Measurements from ENCODE around the gene MIA. TPM values are rescaled to one million over a fixed set of nuclear protein-coding genes. Genes with fewer than 3 reads are reported as not detected.
"Not testable (repeated sequence)": the region's sequence is repeated elsewhere in the genome, so short reads cannot be mapped to it uniquely, and the experiment has no call there.

MIA gene
- total and polyA plus RNA-seq, 4 donors, result 1.7 to 3.6 TPM; not detected in 2

- 96 to 98% methylated on average over 7 of the region's 7 CpGs for WGBS, 2 donors
- ATAC-seq (ENCODE audit: low FRiP score), result no peak
- H3K4me3 ChIP-seq (ENCODE audit: low read length in 2 of 2), result no peak overlapping the region
These were observed 5.8 kb downstream of the MIA start for GRCh38 chr19:40781140-40781539.

GRCh38 chr19:40783711-40784110 lies 8.4 kb downstream of the MIA start:
- Histone ChIP-seq H3K4me3 (ENCODE audit: low read length in 2 of 2) (no peak overlapping the region), H3K4me1 (ENCODE audit: control insufficient read depth in 1 of 2, insufficient read depth in 2 of 2, low read length in 2 of 2) (no peaks in the 10 kb centered on the region), H3K36me3 (ENCODE audit: control insufficient read depth in 1 of 2, insufficient read depth in 2 of 2, low read length in 1 of 2) (peaks cover 0 to 2% of the 10 kb centered on the region in 2 donors), H3K27ac (ENCODE audit: low read depth in 1 of 2, low read length in 2 of 2) (no peak overlapping the region), H3K27me3 (ENCODE audit: control insufficient read depth in 1 of 2, insufficient read depth in 2 of 2, low read length in 1 of 2) (no peaks in the 10 kb centered on the region), H3K9me3 (ENCODE audit: control insufficient read depth, low read length) (no peaks in the 10 kb centered on the region)
- DNase-seq, result no peak
- intact Hi-C loops (cut with DNase I), result no loop called here
- WGBS, 2 donors, result 88 to 92% methylated on average over 14 of the region's 14 CpGs
- ATAC-seq (ENCODE audit: low FRiP score), result no peak

More at GRCh38 chr19:40781140-40781539, 5.8 kb downstream of the MIA start:
- no peaks in the 10 kb centered on the region for H3K36me3 ChIP-seq (ENCODE audit: control insufficient read depth in 1 of 2, insufficient read depth in 2 of 2, low read length in 1 of 2)
- H3K4me1 ChIP-seq (ENCODE audit: control insufficient read depth in 1 of 2, insufficient read depth in 2 of 2, low read length in 2 of 2), result no peaks in the 10 kb centered on the region
- no peaks in the 10 kb centered on the region for H3K27me3 ChIP-seq (ENCODE audit: control insufficient read depth in 1 of 2, insufficient read depth in 2 of 2, low read length in 1 of 2)
- no peak for DNase-seq
- H3K27ac ChIP-seq (ENCODE audit: low read depth in 1 of 2, low read length in 2 of 2), result no peak overlapping the region
- intact Hi-C loops (cut with DNase I), result no loop called here
- H3K9me3 ChIP-seq (ENCODE audit: control insufficient read depth, low read length), result no peaks in the 10 kb centered on the region

GRCh38 chr19:40784146-40784545 lies 8.8 kb downstream of the MIA start:
- DNase-seq; H3K4me3 ChIP-seq (ENCODE audit: low read length in 2 of 2); H3K27ac ChIP-seq (ENCODE audit: low read depth in 1 of 2, low read length in 2 of 2); intact Hi-C loops (cut with DNase I); H3K27me3 ChIP-seq (ENCODE audit: control insufficient read depth in 1 of 2, insufficient read depth in 2 of 2, low read length in 1 of 2); H3K36me3 ChIP-seq (ENCODE audit: control insufficient read depth in 1 of 2, insufficient read depth in 2 of 2, low read length in 1 of 2); ATAC-seq (ENCODE audit: low FRiP score); H3K9me3 ChIP-seq (ENCODE audit: control insufficient read depth, low read length); H3K4me1 ChIP-seq (ENCODE audit: control insufficient read depth in 1 of 2, insufficient read depth in 2 of 2, low read length in 2 of 2): not testable (repeated sequence)
- 96 to 97% methylated on average over 2 of the region's 2 CpGs for WGBS, 2 donors

GRCh38 chr19:40785526-40785925 lies 10.2 kb downstream of the MIA start:
- Histone ChIP-seq H3K4me1 (ENCODE audit: control insufficient read depth in 1 of 2, insufficient read depth in 2 of 2, low read length in 2 of 2) (no peaks in the 10 kb centered on the region), H3K27ac (ENCODE audit: low read depth in 1 of 2, low read length in 2 of 2) (peak overlapping the region in 1 of 2 donors; percentile 42), H3K4me3 (ENCODE audit: low read length in 2 of 2) (no peak overlapping the region), H3K9me3 (ENCODE audit: control insufficient read depth, low read length) (no peaks in the 10 kb centered on the region), H3K27me3 (ENCODE audit: control insufficient read depth in 1 of 2, insufficient read depth in 2 of 2, low read length in 1 of 2) (no peaks in the 10 kb centered on the region), H3K36me3 (ENCODE audit: control insufficient read depth in 1 of 2, insufficient read depth in 2 of 2, low read length in 1 of 2) (peaks cover 0 to 2% of the 10 kb centered on the region in 2 donors)
- ATAC-seq (ENCODE audit: low FRiP score) (no peak), DNase-seq (no peak)
- 68 to 87% methylated on average over 1 of the region's 1 CpG for WGBS, 2 donors
- intact Hi-C loops (cut with DNase I), result no loop called here

GRCh38 chr19:40786060-40787037 lies 11.0 kb downstream of the MIA start:
- ATAC-seq (ENCODE audit: low FRiP score), result peak; percentile 55

GRCh38 chr19:40791349-40791748 lies 16.0 kb downstream of the MIA start:
- peaks cover 0 to 2% of the 10 kb centered on the region in 2 donors for H3K36me3 ChIP-seq (ENCODE audit: control insufficient read depth in 1 of 2, insufficient read depth in 2 of 2, low read length in 1 of 2)
- no peak for DNase-seq
- 10 to 14% methylated on average over 7 of the region's 7 CpGs for WGBS, 2 donors
- peaks cover 0 to 3% of the 10 kb centered on the region in 2 donors for H3K4me1 ChIP-seq (ENCODE audit: control insufficient read depth in 1 of 2, insufficient read depth in 2 of 2, low read length in 2 of 2)
- H3K27me3 ChIP-seq (ENCODE audit: control insufficient read depth in 1 of 2, insufficient read depth in 2 of 2, low read length in 1 of 2), result no peaks in the 10 kb centered on the region
- intact Hi-C loops (cut with DNase I), result no loop called here
- no peaks in the 10 kb centered on the region for H3K9me3 ChIP-seq (ENCODE audit: control insufficient read depth, low read length)
- no peak overlapping the region for H3K4me3 ChIP-seq (ENCODE audit: low read length in 2 of 2)
- peak overlapping the region in 1 of 2 donors; percentile 86 for H3K27ac ChIP-seq (ENCODE audit: low read depth in 1 of 2, low read length in 2 of 2)
- peak; percentile 68 for ATAC-seq (ENCODE audit: low FRiP score)

More at GRCh38 chr19:40786060-40787037, 11.0 kb downstream of the MIA start:
- Histone ChIP-seq H3K4me1 (ENCODE audit: control insufficient read depth in 1 of 2, insufficient read depth in 2 of 2, low read length in 2 of 2) (no peaks in the 10 kb centered on the region), H3K27me3 (ENCODE audit: control insufficient read depth in 1 of 2, insufficient read depth in 2 of 2, low read length in 1 of 2) (no peaks in the 10 kb centered on the region), H3K9me3 (ENCODE audit: control insufficient read depth, low read length) (no peaks in the 10 kb centered on the region), H3K27ac (ENCODE audit: low read depth in 1 of 2, low read length in 2 of 2) (no peak overlapping the region), H3K4me3 (ENCODE audit: low read length in 2 of 2) (no peak overlapping the region), H3K36me3 (ENCODE audit: control insufficient read depth in 1 of 2, insufficient read depth in 2 of 2, low read length in 1 of 2) (peaks cover 0 to 2% of the 10 kb centered on the region in 2 donors)
- intact Hi-C loops (cut with DNase I), result no loop called here
- WGBS, 2 donors, result 92 to 93% methylated on average over 25 of the region's 25 CpGs
- DNase-seq, result no peak

- ATAC-seq (ENCODE audit: low FRiP score) (no peak), DNase-seq (no peak)
- Histone ChIP-seq H3K27ac (ENCODE audit: low read depth in 1 of 2, low read length in 2 of 2) (peak overlapping the region; percentile 2 to 48), H3K9me3 (ENCODE audit: control insufficient read depth, low read length) (no peaks in the 10 kb centered on the region), H3K36me3 (ENCODE audit: control insufficient read depth in 1 of 2, insufficient read depth in 2 of 2, low read length in 1 of 2) (no peaks in the 10 kb centered on the region), H3K27me3 (ENCODE audit: control insufficient read depth in 1 of 2, insufficient read depth in 2 of 2, low read length in 1 of 2) (no peaks in the 10 kb centered on the region), H3K4me3 (ENCODE audit: low read length in 2 of 2) (no peak overlapping the region), H3K4me1 (ENCODE audit: control insufficient read depth in 1 of 2, insufficient read depth in 2 of 2, low read length in 2 of 2) (peaks cover 0 to 3% of the 10 kb centered on the region in 2 donors)
- intact Hi-C loops (cut with DNase I), result no loop called here
- 62 to 67% methylated on average over 3 of the region's 3 CpGs for WGBS, 2 donors
These were observed 16.7 kb downstream of the MIA start for GRCh38 chr19:40791996-40792395.

- no peaks in the 10 kb centered on the region for H3K27me3 ChIP-seq (ENCODE audit: control insufficient read depth in 1 of 2, insufficient read depth in 2 of 2, low read length in 1 of 2)
- H3K27ac ChIP-seq (ENCODE audit: low read depth in 1 of 2, low read length in 2 of 2), result peak overlapping the region; percentile 6 to 81
- DNase-seq (peak; percentile 44 to 58), ATAC-seq (ENCODE audit: low FRiP score) (no peak)
- 90 to 93% methylated on average over 14 of the region's 14 CpGs for WGBS, 2 donors
- H3K36me3 ChIP-seq (ENCODE audit: control insufficient read depth in 1 of 2, insufficient read depth in 2 of 2, low read length in 1 of 2), result peaks cover 0 to 4% of the 10 kb centered on the region in 2 donors
- H3K9me3 ChIP-seq (ENCODE audit: control insufficient read depth, low read length), result no peaks in the 10 kb centered on the region
- no peak overlapping the region for H3K4me3 ChIP-seq (ENCODE audit: low read length in 2 of 2)
- intact Hi-C loops (cut with DNase I), result loop anchor here (5.0 kb wide), 2 partner anchors 45 to 80 kb away; partner anchors contain the start of genes ACTMAP (in 1 of the 2), COQ8B (in 1 of the 2), ITPKC (in 1 of the 2) and SNRPA (in 1 of the 2)
- peaks cover 0 to under 1% of the 10 kb centered on the region in 2 donors for H3K4me1 ChIP-seq (ENCODE audit: control insufficient read depth in 1 of 2, insufficient read depth in 2 of 2, low read length in 2 of 2)
These were observed 22.0 kb downstream of the MIA start for GRCh38 chr19:40797166-40797962.
